Adipocyte (in vitro differentiated cells): Measurements from ENCODE around the gene EGFR.

Experiments
- DNase-seq: peaks from one replicate; pipeline ENCODE4 v3.0.0-alpha.2; 2015; ENCODE audit warnings: low read depth
- H3K27me3 ChIP-seq: replicated peaks from 2 replicates; pipeline ENCODE4 v1.7.0; 2013; ENCODE audit warnings: mild to moderate bottlenecking, low read length, moderate library complexity; ENCODE audit not compliant: control insufficient read depth, insufficient read depth
- H3K36me3 ChIP-seq: 2 replicates; pipeline ENCODE4 v1.7.0; 2013; ENCODE audit warnings: low read length, mild to moderate bottlenecking, moderate library complexity; ENCODE audit not compliant: control insufficient read depth, insufficient read depth, severe bottlenecking
- H3K4me1 ChIP-seq: 2 replicates; pipeline ENCODE4 v1.7.0; 2013; ENCODE audit warnings: mild to moderate bottlenecking, low read length, moderate library complexity; ENCODE audit not compliant: control insufficient read depth, insufficient read depth
- H3K4me3 ChIP-seq: 2 replicates; pipeline ENCODE4 v1.7.0; 2013; ENCODE audit warnings: mild to moderate bottlenecking, low read length, moderate library complexity
- H3K9ac ChIP-seq: 2 replicates; pipeline ENCODE4 v1.7.0; 2013; ENCODE audit warnings: mild to moderate bottlenecking, low read length, moderate library complexity
- H3K9me3 ChIP-seq: 2 replicates; pipeline ENCODE4 v1.7.0; 2013; ENCODE audit warnings: mild to moderate bottlenecking, low read length, moderate library complexity; ENCODE audit not compliant: control insufficient read depth

The EGFR gene

GRCh38 chr7:55145606-55146005 is 126.8 kb downstream of the EGFR start:
- Histone ChIP-seq H3K4me3 (no peak overlapping the region), H3K9ac (no peak overlapping the region), H3K4me1 (peaks cover 18% of the 10 kb centered on the region), H3K36me3 (peaks cover 72% of the 10 kb centered on the region), H3K27me3 (no peaks in the 10 kb centered on the region), H3K9me3 (no peaks in the 10 kb centered on the region)
- DNase-seq = no peak

- Histone ChIP-seq H3K27me3 (no peaks in the 10 kb centered on the region), H3K9me3 (no peaks in the 10 kb centered on the region), H3K36me3 (peaks cover 83% of the 10 kb centered on the region), H3K4me1 (peaks cover 16% of the 10 kb centered on the region), H3K4me3 (no peak overlapping the region), H3K9ac (no peak overlapping the region)
- no peak for DNase-seq
These were observed 128.3 kb downstream of the EGFR start for GRCh38 chr7:55147101-55147500.

- peaks cover 87% of the 10 kb centered on the region for H3K36me3 ChIP-seq
- H3K27me3 ChIP-seq = no peaks in the 10 kb centered on the region
- H3K9ac ChIP-seq = no peak overlapping the region
- no peaks in the 10 kb centered on the region for H3K9me3 ChIP-seq
- no peak for DNase-seq
- H3K4me1 ChIP-seq = peaks cover 16% of the 10 kb centered on the region
- no peak overlapping the region for H3K4me3 ChIP-seq
These were observed 128.9 kb downstream of the EGFR start for GRCh38 chr7:55147736-55148135.

GRCh38 chr7:55148571-55148970 is 129.8 kb downstream of the EGFR start:
- Histone ChIP-seq H3K9ac (no peak overlapping the region), H3K4me1 (peaks cover 16% of the 10 kb centered on the region), H3K4me3 (no peak overlapping the region), H3K27me3 (no peaks in the 10 kb centered on the region), H3K9me3 (no peaks in the 10 kb centered on the region), H3K36me3 (peaks cover 87% of the 10 kb centered on the region)
- DNase-seq = no peak

GRCh38 chr7:55149001-55149400 is 130.2 kb downstream of the EGFR start:
- Histone ChIP-seq H3K36me3 (peaks cover 87% of the 10 kb centered on the region), H3K4me3 (no peak overlapping the region), H3K9me3 (no peaks in the 10 kb centered on the region), H3K27me3 (no peaks in the 10 kb centered on the region), H3K4me1 (peaks cover 16% of the 10 kb centered on the region), H3K9ac (no peak overlapping the region)
- DNase-seq = peak; percentile 41

- DNase-seq = no peak
- Histone ChIP-seq H3K27me3 (no peaks in the 10 kb centered on the region), H3K4me3 (no peak overlapping the region), H3K9me3 (no peaks in the 10 kb centered on the region), H3K4me1 (peaks cover 16% of the 10 kb centered on the region), H3K9ac (no peak overlapping the region), H3K36me3 (peaks cover 86% of the 10 kb centered on the region)
These were observed 131.3 kb downstream of the EGFR start for GRCh38 chr7:55150166-55150565.

- Histone ChIP-seq H3K9me3 (no peaks in the 10 kb centered on the region), H3K36me3 (peaks cover 85% of the 10 kb centered on the region), H3K4me3 (no peak overlapping the region), H3K9ac (no peak overlapping the region), H3K4me1 (peaks cover 16% of the 10 kb centered on the region), H3K27me3 (no peaks in the 10 kb centered on the region)
- no peak for DNase-seq
These were observed 132.1 kb downstream of the EGFR start for GRCh38 chr7:55150709-55151451.

GRCh38 chr7:55152516-55152915 is 133.7 kb downstream of the EGFR start:
- Histone ChIP-seq H3K27me3 (no peaks in the 10 kb centered on the region), H3K36me3 (peaks cover 85% of the 10 kb centered on the region), H3K9ac (no peak overlapping the region), H3K4me3 (no peak overlapping the region), H3K9me3 (no peaks in the 10 kb centered on the region), H3K4me1 (peaks cover 16% of the 10 kb centered on the region)
- DNase-seq = no peak

- H3K9ac ChIP-seq = no peak overlapping the region
These were observed 135.3 kb downstream of the EGFR start for GRCh38 chr7:55154096-55154495.

GRCh38 chr7:55155351-55156117 is 136.7 kb downstream of the EGFR start:
- Histone ChIP-seq H3K36me3 (peaks cover 94% of the 10 kb centered on the region), H3K27me3 (no peaks in the 10 kb centered on the region), H3K9ac (no peak overlapping the region), H3K4me3 (no peak overlapping the region), H3K4me1 (peaks cover 7% of the 10 kb centered on the region), H3K9me3 (no peaks in the 10 kb centered on the region)
- DNase-seq = no peak

More at GRCh38 chr7:55154096-55154495, 135.3 kb downstream of the EGFR start:
- no peak overlapping the region for H3K4me3 ChIP-seq
- peaks cover 88% of the 10 kb centered on the region for H3K36me3 ChIP-seq
- DNase-seq = no peak
- H3K27me3 ChIP-seq = no peaks in the 10 kb centered on the region
- H3K4me1 ChIP-seq = peaks cover 15% of the 10 kb centered on the region
- H3K9me3 ChIP-seq = no peaks in the 10 kb centered on the region

GRCh38 chr7:55156919-55157763 is 138.3 kb downstream of the EGFR start:
- no peaks in the 10 kb centered on the region for H3K4me1 ChIP-seq
- no peak overlapping the region for H3K9ac ChIP-seq
- H3K27me3 ChIP-seq = no peaks in the 10 kb centered on the region
- H3K36me3 ChIP-seq = peaks cover 93% of the 10 kb centered on the region
- H3K4me3 ChIP-seq = no peak overlapping the region
- no peak for DNase-seq
- H3K9me3 ChIP-seq = no peaks in the 10 kb centered on the region
